Head of caudate nucleus (tissue), 42 donors: ENCODE results near the gene DDX3X.
"Not testable (repeated sequence)": the region's sequence is repeated elsewhere in the genome, so short reads cannot be mapped to it uniquely, and the experiment has no call there.

ENCODE experiments used
- DNase-seq, 42 donors: peaks; one replicate each; pipeline versions ENCODE4 v3.0.0 to v3.0.0-alpha.2; 2020 to 2021; ENCODE audit warnings: mixed read lengths in 7 of 42
- intact Hi-C: fragments of 100-400 bp; cut with DNase I; formaldehyde crosslinking; loops from one replicate; pipeline ENCODE4 v1.15.0; 2022

DDX3X gene

DNA sequence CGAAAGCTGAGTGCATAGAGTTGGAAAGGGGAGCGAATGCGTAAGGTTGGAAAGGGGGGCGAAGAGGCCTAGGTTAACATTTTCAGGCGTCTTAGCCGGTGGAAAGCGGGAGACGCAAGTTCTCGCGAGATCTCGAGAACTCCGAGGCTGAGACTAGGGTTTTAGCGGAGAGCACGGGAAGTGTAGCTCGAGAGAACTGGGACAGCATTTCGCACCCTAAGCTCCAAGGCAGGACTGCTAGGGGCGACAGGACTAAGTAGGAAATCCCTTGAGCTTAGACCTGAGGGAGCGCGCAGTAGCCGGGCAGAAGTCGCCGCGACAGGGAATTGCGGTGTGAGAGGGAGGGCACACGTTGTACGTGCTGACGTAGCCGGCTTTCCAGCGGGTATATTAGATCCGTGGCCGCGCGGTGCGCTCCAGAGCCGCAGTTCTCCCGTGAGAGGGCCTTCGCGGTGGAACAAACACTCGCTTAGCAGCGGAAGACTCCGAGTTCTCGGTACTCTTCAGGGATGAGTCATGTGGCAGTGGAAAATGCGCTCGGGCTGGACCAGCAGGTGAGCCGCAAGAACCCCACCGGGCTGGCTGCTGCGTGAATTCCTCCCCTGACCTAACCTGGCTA is at the start of gene DDX3X:
TSS of gene DDX3X (plus strand) at position 419 of the 619 bp plus-strand sequence. CDS start at position 510, 91 bp downstream.
- intact Hi-C loops, result loop anchor here (10.0 kb wide), 3 partner anchors 121 to 689 kb away; partner anchors contain the start of genes CXorf38 and USP9X
- DNase-seq, result peak; percentile 75 to 97 (median 93)

DNA sequence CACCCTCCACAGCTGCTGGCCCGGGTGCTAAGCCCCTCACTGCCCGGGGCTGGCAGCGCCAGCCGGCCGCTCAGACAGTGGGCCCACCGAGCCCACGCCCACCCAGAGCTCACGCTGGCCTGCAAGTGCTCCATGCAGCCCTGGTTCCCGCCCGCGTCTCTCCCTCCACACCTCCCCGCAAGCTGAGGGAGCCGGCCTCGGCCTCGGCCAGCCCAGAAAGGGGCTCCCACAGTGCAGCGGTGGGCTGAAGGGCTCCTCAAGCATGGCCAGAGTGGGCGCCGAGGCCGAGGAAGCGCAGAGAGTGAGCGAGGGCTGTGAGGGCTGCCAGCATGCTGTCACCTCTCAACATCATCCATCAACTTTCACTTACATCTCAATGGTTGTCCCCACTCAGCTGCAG is 48.0 kb upstream of the DDX3X start:
- intact Hi-C loops, DNase-seq: not testable (repeated sequence)

DNA sequence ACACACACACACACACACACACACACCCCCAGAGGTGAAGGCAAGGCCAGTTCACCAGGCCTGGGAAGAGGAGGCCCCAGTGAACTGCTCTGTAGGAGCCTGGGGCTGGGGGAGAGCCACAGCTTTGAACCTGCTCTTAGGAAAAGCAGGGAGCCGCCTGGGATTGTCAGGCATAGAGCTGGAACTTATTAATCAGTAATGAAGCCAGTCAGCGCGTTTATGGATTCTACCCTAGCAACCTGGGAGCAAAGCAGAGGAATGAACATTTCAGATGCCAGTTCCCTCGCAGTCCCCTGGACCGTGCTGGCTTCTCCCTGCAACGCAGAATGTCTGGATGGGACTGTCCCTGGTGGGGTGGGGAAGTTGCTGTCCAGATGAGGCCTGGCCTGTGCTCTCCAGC is 45.3 kb upstream of the DDX3X start:
- no peak for DNase-seq
- intact Hi-C loops, result no loop called here

DNA sequence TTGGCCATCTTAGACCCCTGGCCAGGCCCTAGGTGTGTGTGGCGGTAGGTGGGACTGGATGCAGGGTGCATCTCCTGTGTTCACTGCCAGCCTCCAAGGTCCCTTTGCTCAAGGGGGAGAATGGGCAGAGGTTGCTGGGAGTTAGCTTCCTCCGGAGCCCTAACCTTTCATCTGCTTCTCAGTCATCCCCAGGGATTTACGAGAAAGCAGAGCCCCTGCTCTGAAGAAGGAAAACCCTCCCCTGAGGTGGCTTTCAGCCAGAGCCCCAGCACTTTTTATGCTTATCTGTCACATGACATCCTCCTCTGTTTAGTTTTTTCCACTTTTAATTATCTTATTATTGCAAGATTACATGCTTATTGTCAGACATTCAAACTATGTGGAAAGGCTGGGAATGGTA is 44.9 kb upstream of the DDX3X start:
- no peak for DNase-seq
- intact Hi-C loops, result no loop called here

DNA sequence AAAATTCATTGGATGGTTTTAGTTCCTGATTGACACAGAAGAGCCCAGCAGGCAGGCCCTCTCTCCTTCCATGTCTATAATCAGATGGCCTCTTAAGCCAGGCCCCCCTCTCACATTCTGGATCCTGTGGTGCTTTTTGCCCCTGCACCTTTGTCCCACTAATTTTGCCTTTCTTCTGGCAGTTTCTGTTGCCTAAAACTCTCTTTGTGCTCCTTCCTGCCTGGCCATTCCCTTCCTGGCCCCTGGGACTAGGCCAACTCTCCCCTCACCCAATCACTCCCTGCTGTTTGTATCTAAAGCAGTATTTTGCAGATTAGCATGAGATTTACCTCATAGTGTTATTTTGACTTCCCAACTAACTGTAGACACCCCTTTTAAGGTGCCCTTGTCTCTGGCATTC is 42.7 kb upstream of the DDX3X start:
- intact Hi-C loops, result no loop called here
- DNase-seq, result no peak

DNA sequence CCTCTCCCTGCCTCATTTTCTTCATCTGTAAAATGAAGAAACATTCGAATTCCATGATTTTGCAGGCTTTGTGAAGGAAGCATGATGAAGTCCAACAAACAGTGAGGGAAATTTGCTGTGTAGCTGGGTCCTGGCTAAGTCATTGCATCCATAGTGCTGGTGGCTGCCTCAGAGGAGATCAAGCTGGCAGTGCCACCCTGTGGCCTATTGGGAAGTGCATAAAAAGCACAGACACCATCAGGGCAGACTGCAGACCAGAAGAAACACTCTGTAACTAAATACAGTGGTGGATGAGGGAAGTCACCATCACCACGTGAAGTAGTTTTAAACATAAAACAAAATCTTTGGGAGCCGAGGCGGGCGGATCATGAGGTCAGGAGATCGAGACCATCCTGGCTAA is 40.7 kb upstream of the DDX3X start:
- intact Hi-C loops, result no loop called here
- no peak for DNase-seq

DNA sequence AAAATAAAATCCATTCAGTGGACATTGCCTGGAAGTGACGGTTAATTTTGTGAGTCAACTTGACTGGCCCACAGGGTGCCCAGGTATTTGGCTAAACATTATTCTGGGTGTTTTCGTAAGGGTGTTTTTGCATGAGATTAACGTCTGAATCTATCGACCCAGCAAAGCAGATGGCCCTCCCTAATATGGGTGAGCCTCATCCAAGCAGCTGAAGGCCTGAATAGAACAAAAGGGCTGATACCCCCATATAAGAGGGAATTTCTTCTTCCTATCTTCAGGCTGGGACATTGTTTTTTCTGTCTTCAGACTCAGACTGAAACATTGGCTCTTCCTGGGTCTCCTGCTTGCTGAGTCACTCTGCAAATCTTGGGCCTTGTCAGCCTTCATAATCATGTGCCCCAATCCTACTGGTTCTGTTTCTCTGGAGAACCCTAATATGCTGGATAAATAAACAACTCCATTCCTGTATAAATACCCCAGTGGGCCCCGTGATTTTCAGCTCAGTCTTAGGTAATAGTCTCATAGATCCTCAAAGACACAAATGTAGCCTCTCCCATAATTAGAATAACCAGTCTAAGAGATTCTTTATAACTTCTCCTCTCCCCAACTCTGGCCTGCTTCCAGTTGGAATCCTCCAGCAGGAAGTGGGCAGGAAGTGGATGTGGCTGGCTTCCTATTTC is 33.1 kb upstream of the DDX3X start:
- intact Hi-C loops, result no loop called here
- no peak for DNase-seq

DNA sequence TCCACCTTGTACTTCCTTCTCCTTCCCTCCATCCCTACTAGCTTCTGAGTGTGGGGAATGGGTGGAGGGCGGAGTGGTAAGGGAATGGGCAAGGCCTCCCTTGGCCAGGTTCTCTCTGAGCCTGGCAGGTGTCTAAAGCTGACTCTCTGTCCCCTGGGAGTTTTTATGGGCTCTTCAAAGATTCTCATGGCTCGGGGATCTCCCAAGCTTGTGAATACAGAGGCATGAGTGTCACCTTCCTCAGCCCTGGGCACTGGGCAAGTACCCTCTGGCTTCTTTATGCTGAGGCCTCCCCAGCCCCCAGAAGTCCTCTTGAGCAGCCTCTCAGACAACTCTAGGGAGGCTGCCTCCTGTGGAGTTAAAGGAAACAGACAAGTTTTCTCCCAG is 32.5 kb upstream of the DDX3X start:
- intact Hi-C loops, result no loop called here
- DNase-seq, result no peak

DNA sequence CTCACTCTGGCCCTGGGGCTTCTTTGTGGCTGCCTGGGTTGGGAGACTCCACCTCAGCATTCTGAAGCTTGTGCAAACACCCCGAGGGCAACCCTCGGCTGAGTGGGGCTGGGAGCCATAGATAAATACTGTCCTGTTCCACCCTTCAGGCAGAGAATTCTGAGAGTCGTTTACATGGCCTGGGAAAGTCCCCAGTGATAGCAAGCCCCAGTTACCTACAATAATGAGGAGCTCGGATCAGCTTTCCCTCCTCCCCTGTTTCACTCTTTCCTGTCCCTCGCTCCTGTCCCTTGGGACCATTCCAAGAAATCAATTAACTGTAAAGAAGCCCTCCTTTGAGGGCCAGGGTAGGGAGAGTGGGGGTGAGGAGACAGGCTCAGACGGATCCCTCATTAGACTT is 31.6 kb upstream of the DDX3X start:
- no peak for DNase-seq
- intact Hi-C loops, result no loop called here

DNA sequence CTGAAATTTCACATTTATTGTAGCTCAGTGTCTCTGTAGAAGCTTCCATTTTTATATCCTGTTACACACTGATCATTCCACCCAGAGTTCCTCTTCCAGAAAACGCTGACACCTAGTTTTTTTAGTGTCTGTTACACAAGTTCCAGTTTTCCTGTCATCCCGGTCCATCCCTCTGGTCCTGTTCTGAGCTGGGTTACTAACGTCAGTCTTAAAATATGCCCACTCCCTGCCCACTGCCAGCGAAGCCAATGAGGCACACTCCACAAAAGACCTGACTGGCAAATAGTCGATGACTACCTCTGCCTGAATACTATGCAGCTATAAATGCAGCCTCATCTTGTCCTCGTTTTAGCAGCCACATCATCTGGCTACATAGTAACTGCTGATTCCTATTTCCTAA is 30.9 kb upstream of the DDX3X start:
- no peak for DNase-seq
- intact Hi-C loops, result no loop called here

DNA sequence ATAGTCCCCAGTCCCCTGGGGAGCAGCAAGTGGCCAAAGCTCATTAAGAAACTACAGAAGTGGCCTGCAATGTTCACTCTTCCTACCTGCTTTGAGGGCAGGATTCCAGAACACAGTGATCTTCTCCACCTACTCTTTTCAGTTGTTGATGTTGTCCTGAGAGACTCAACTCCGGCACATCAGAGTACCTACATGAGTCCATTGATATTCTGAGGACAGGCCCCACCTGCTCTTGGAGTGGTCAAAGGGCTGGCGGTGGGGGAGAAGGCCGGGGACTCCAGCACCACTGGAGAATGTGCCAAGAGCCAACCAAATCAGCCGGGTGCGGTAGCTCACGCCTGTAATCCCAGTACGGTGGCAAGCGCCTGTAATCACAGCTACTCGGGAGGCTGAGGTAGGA is 29.8 kb upstream of the DDX3X start:
- DNase-seq, result no peak
- intact Hi-C loops, result no loop called here

DNA sequence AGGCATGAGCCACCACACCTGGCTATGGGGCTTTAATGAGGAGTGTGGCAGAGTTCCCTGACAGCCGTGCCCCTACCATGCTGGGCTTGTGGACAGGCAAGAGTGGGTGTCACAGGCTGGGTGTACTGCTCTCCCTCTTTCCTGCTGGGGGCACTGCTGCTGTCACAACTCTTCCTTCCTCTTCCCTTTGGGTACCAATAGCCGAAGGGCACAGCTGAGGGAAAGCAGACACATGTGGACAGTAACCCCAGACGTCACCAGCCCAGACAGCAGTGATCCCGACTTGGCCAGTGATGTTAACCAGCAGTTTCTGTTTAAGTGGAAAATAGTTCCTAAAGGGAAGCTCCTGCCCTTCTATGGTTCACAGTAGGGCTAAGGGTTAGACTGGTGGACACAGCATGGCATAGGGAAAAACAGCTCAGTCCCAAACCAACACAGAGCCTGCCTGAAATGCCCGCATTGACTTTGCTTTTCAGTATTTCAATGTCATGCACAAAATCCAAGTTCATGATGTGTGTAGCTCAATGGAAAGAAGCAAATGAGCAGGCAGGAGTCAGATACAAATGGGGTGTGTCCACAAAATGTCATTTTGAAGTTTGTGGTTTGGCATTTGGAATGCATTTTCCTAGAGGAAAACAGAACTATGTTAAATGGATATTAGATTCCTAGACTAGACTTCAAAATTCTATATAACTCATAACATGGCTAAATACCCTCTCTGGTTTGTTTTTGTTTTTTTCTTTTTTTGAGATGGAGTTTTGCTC is 24.9 kb upstream of the DDX3X start:
- DNase-seq, result peak in 3 of 42 donors; percentile 25 to 36 (median 26)
- intact Hi-C loops, result no loop called here

DNA sequence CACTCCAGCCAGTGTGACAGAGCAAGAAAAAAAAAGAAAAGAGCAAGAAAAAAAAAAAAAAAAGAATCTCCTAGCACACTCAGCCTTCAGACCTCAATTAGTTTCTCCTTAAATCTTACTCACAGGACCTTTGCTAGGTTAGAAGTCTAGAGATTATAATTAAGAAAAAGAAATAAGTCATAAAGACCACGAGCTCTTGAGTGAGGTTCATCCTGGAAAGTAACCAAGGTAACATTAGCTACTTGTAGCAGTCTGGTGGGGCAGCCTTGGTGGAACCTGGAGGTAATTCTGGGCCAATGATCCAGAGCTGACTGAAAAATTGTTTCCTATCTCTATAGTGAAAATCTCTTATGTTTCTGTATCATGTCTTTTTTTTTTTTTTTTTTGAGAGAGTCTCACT is 21.2 kb upstream of the DDX3X start:
- intact Hi-C loops, result no loop called here
- no peak for DNase-seq

DNA sequence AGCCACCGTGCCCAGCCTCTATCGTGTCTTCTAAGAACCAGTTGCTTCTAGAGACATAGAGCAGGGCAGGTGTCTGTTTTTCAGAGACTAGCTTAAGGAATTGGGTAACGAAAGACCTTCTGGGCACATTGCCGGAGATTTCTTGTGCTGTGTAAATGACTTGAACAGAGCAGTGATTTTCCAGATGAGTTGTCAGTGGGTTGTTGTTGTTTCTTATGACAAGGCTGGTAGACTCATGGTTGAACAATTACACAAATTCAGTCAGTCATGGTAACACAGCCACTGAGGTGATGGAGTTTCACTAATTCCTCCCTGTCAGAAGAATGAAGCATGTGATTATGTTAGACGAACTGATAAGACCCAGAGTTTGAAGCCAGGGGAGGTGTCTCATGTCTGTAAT is 20.5 kb upstream of the DDX3X start:
- intact Hi-C loops, result no loop called here
- DNase-seq, result no peak

DNA sequence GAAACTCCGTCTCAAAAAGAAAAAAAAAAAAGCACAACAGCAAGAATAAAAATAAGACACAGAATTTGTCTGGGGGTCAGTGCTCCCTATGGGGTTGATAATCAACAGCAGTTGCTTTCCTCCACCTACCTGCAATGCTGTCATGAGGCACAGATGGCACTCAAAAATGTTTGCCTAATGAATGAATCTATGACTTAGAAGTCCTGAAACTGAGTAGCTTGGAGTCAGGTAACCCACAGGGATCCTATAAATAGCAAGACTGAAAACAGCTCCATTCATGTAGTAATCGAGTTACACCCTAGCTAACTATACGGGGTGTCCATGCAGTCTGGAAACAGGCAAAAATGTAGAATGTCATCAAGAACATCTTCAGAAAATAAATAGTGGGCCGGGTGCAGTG is 19.8 kb upstream of the DDX3X start:
- DNase-seq, result no peak
- intact Hi-C loops, result no loop called here

DNA sequence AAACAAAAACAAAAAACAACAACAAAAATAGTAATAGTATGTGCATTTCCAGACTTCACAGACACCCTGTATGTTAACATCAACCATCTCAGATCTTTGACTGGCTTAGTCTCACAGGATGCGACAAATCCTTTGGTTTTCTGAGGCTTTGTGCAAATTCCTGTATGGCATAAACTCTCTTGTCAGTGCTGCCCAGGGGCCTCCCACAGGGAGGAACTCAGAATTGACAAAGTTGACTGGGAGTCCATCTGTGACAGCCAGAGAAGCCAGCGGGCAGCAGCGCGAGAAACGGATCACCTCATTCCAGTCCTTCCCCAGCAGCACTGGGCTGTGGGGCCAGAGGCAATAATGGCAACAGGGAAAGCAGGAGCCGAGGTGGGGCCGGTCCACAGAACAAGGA is 19.1 kb upstream of the DDX3X start:
- no peak for DNase-seq
- intact Hi-C loops, result no loop called here

DNA sequence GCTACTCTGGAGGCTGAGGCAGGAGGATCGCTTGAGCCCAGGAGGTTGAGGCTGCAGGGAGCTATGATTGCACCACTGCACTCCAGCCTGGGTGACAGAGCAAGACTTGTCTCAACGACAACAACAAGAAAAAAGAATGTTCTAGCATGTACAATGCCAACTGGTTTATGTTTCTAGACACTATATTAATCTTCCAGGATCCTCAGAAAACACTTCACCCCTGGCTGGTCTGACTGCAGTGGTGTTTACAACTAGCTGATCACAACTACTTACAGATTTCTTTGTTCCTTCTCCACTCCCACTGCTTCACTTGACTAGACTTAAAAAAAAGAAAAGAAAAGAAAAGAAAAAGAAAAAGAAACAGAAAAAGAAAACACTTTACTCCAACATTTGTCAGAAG is 17.7 kb upstream of the DDX3X start:
- intact Hi-C loops, DNase-seq: not testable (repeated sequence)

DNA sequence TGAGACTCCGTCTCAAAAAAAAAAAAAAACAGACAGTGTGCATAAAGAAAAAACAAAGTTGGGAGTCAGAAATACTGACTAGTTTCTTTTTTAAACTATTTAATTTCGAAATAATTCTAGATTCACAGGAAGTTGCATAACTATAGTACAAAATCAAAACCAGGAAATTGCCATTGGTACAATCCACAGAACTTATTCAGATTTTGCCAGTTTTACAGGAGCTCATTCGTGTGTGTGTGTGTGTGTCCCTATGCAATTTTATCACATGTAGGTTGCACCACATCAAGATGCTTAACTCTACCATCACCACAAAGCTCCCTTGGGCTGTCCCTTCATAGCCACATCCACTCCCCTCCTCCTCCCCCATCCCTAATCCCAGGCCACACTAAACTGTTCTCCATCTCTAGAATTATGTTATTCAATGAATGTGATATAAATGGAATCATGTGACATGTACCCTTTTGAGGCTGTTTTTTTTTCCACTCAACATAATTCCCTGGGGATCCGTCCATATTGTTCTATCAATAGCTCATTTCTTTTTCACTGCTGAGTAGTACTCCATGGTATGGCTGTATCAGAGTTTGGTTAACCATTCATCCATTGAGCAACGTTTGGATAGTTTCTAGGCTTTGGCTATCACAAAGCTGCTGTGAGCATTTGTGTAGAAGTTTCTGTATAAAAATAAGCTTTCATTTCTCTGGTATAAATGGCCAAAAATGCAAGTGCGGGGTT is 16.3 kb upstream of the DDX3X start:
- DNase-seq, result no peak
- intact Hi-C loops, result no loop called here

DNA sequence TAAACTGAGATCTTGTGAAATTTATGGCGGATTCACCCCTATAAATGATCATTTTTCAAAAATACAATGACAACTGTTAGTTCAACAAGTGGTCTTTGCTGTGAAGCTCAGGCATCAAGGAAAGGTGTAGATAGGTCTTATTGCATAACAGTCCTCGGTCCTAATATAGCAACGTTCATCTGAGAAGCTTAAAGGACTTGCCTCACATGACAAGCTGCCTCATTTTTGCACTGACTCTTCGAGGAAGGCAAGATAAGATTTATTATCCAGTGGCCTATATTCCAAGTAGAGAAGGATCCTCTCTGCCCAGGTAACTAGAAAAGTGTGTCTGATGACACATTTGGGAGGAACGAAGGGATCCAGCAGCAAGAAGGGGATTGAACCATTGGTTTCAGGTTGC is 13.6 kb upstream of the DDX3X start:
- intact Hi-C loops, result no loop called here
- no peak for DNase-seq
